Calu3 (cell line): Measurements from ENCODE around the gene BRD2. TPM values are rescaled to one million over a fixed set of nuclear protein-coding genes. Genes with fewer than 3 reads are reported as not detected.
A peak's percentile ranks its signal among the peaks of the same experiment; 100 is the strongest.
"Not testable (repeated sequence)": the region's sequence is repeated elsewhere in the genome, so short reads cannot be mapped to it uniquely, and the experiment has no call there.

Source experiments
- BruUV-seq: library from RNA; stranded (reverse); fragments of 400-500 nt; replicated peaks from 2 replicates; lab custom pipeline; 2021; lab: Mats Ljungman, UMichigan
- CTCF ChIA-PET: fragments of 300-600 bp; sonication (Branson Sonifier 250); formaldehyde crosslinking; loops from one replicate; lab custom pipeline; 2022; ENCODE audit warnings: antibody characterized with exemption; lab: Charles Lee
- DNase-seq: peaks from one replicate; pipeline ENCODE4 v3.0.0; 2022
- H3K27ac Mint-ChIP-seq: one replicate; pipeline ENCODE4 v1.8.0; 2022; ENCODE audit warnings: mixed read lengths; ENCODE audit not compliant: unreplicated experiment
- H3K27me3 Mint-ChIP-seq: one replicate; pipeline ENCODE4 v1.8.0; 2022; ENCODE audit warnings: mixed read lengths; ENCODE audit not compliant: unreplicated experiment
- H3K36me3 Mint-ChIP-seq: one replicate; pipeline ENCODE4 v1.8.0; 2022; ENCODE audit warnings: mild to moderate bottlenecking, moderate library complexity, mixed read lengths; ENCODE audit not compliant: insufficient read depth, unreplicated experiment
- H3K4me1 Mint-ChIP-seq: one replicate; pipeline ENCODE4 v1.8.0; 2022; ENCODE audit warnings: mild to moderate bottlenecking, low read depth, mixed read lengths; ENCODE audit not compliant: unreplicated experiment
- H3K4me3 Mint-ChIP-seq: one replicate; pipeline ENCODE4 v1.8.0; 2022; ENCODE audit warnings: mild to moderate bottlenecking, low read depth, moderate library complexity, mixed read lengths; ENCODE audit not compliant: unreplicated experiment
- H3K9me3 Mint-ChIP-seq: one replicate; pipeline ENCODE4 v1.8.0; 2022; ENCODE audit warnings: low read depth, mixed read lengths; ENCODE audit not compliant: unreplicated experiment
- CTCF ChIP-seq: fragments of 200-600 bp; IDR thresholded peaks from one replicate; pipeline ENCODE4 v1.8.0; 2022; ENCODE audit warnings: antibody characterized with exemption; ENCODE audit not compliant: unreplicated experiment
- intact Hi-C: fragments of 100-400 bp; cut with micrococcal nuclease; formaldehyde crosslinking; loops from one replicate; pipeline ENCODE4 v1.10.0; 2022; ENCODE audit not compliant: unreplicated experiment
- total RNA-seq: library from RNA; stranded (reverse); gene quantifications from 2 replicates; pipeline ENCODE4 v1.2.3, GENCODE V29; 2022

The BRD2 gene
- total RNA-seq, 1 experiment from 2014 or later, result 356 TPM

- no peaks in the 10 kb centered on the region for H3K9me3 Mint-ChIP-seq
- BruUV-seq, result no TSS peak
- TF ChIP-seq CTCF, result no peak
- peaks cover 11% of the 10 kb centered on the region for H3K36me3 Mint-ChIP-seq
- CTCF ChIA-PET, result no interaction called here
- H3K27ac Mint-ChIP-seq, result no peak overlapping the region
- no peak overlapping the region for H3K4me3 Mint-ChIP-seq
- intact Hi-C loops, result no loop called here
- no peak for DNase-seq
- H3K4me1 Mint-ChIP-seq, result peaks cover 22% of the 10 kb centered on the region
- H3K27me3 Mint-ChIP-seq, result no peaks in the 10 kb centered on the region
These were observed 31.2 kb upstream of the BRD2 start for GRCh38 chr6:32937230-32937633.

GRCh38 chr6:32938494-32938893 lies 29.9 kb upstream of the BRD2 start:
- Mint-ChIP-seq H3K4me3 (no peak overlapping the region), H3K9me3 (no peaks in the 10 kb centered on the region), H3K36me3 (peaks cover 11% of the 10 kb centered on the region), H3K27ac (no peak overlapping the region), H3K4me1 (peaks cover 15% of the 10 kb centered on the region), H3K27me3 (no peaks in the 10 kb centered on the region)
- TF ChIP-seq CTCF, result no peak
- intact Hi-C loops, result no loop called here
- CTCF ChIA-PET, result no interaction called here
- BruUV-seq, result no TSS peak
- DNase-seq, result no peak

GRCh38 chr6:32940656-32941213 lies 27.7 kb upstream of the BRD2 start, which contains the start of gene HLA-DMB:
TSS of gene HLA-DMB (minus strand) at chr6:32941028. CDS start at chr6:32940807, 221 bp downstream.
- peaks cover 11% of the 10 kb centered on the region for H3K36me3 Mint-ChIP-seq
- H3K27ac Mint-ChIP-seq, result peak within 1 kb of the TSS; percentile 36
- CTCF ChIA-PET, result interaction anchor here (0.6 to 4.2 kb wide), 13 partner anchors 9 to 1670 kb away, joined by 3 to 27 read pairs (median 4); partner anchors contain the start of genes HLA-DMA and TAP2
- no TSS peak for BruUV-seq
- no peaks in the 10 kb centered on the region for H3K27me3 Mint-ChIP-seq
- H3K9me3 Mint-ChIP-seq, result peaks cover 2% of the 10 kb centered on the region
- H3K4me3 Mint-ChIP-seq, result peak within 1 kb of the TSS; percentile 71
- intact Hi-C loops, result no loop called here
- peak; percentile 81 for DNase-seq
- peaks cover 28% of the 10 kb centered on the region for H3K4me1 Mint-ChIP-seq
- TF ChIP-seq CTCF, result no peak

- DNase-seq, result no peak
- Mint-ChIP-seq H3K27ac (peak overlapping the region; percentile 36), H3K36me3 (peaks cover 11% of the 10 kb centered on the region), H3K9me3 (peaks cover 2% of the 10 kb centered on the region), H3K4me1 (peaks cover 28% of the 10 kb centered on the region), H3K4me3 (peak overlapping the region; percentile 71), H3K27me3 (no peaks in the 10 kb centered on the region)
- no peak for TF ChIP-seq CTCF
- intact Hi-C loops, result no loop called here
- CTCF ChIA-PET, result interaction anchor here (0.6 to 4.2 kb wide), 7 partner anchors 8 to 1498 kb away, joined by 3 to 27 read pairs (median 8); partner anchors contain the start of gene HLA-DMA
- BruUV-seq, result no TSS peak
These were observed 27.1 kb upstream of the BRD2 start for GRCh38 chr6:32941214-32941768.

- H3K27me3 Mint-ChIP-seq, intact Hi-C loops, H3K9me3 Mint-ChIP-seq, BruUV-seq, H3K27ac Mint-ChIP-seq, H3K4me3 Mint-ChIP-seq, DNase-seq: not testable (repeated sequence)
- Mint-ChIP-seq H3K4me1 (peaks cover 28% of the 10 kb centered on the region), H3K36me3 (peaks cover 11% of the 10 kb centered on the region)
- CTCF ChIA-PET, result interaction anchor here (1.1 to 4.2 kb wide), 2 partner anchors 9 to 42 kb away, joined by 3 to 27 read pairs; no protein-coding TSS in a partner anchor
These were observed 25.8 kb upstream of the BRD2 start for GRCh38 chr6:32942555-32943123.
